CD14-positive monocyte (primary cell): Measurements from ENCODE around the gene SACM1L. TPM values are rescaled to one million over a fixed set of nuclear protein-coding genes. Genes with fewer than 3 reads are reported as not detected.

Experiments
- DNase-seq, 3 donors: peaks; one replicate each; pipeline ENCODE4 v3.0.0-alpha.2; 2011 to 2022
- H2AFZ ChIP-seq: 2 replicates; pipeline ENCODE4 v1.6.0; 2012; ENCODE audit warnings: mild to moderate bottlenecking, low read depth, low read length, inconsistent platforms; ENCODE audit not compliant: insufficient read depth, poor library complexity, severe bottlenecking
- H3K27ac ChIP-seq, 2 donors: 1 replicate in 1 of 2; 2 replicates in 1 of 2; pipeline ENCODE4 v1.5.1; 2012 to 2013; ENCODE audit warnings: low read length in 2 of 2, control low read depth in 1 of 2, inconsistent platforms in 1 of 2, low read depth in 1 of 2, mild to moderate bottlenecking in 1 of 2
- H3K27me3 ChIP-seq, 2 donors: one replicate each; pipeline versions ENCODE4 v1.6.0 to v1.6.1; 2011 to 2013; ENCODE audit warnings: low read length in 2 of 2; ENCODE audit not compliant: control insufficient read depth in 2 of 2, insufficient read depth in 2 of 2
- H3K36me3 ChIP-seq, 2 donors: replicated peaks in 1 of 2; 1 replicate in 1 of 2; 2 replicates in 1 of 2; pipeline versions ENCODE4 v1.5.1 to v1.6.1; 2012 to 2013; ENCODE audit warnings: low read length in 2 of 2, control low read depth in 1 of 2, inconsistent platforms in 1 of 2, mild to moderate bottlenecking in 1 of 2; ENCODE audit not compliant: insufficient read depth in 2 of 2, control insufficient read depth in 1 of 2
- H3K4me1 ChIP-seq, 2 donors: 1 replicate in 1 of 2; 2 replicates in 1 of 2; pipeline versions ENCODE4 v1.5.1 to v1.6.1; 2012 to 2013; ENCODE audit warnings: low read length in 2 of 2, control low read depth in 1 of 2, inconsistent platforms in 1 of 2, mild to moderate bottlenecking in 1 of 2, moderate library complexity in 1 of 2; ENCODE audit not compliant: insufficient read depth in 2 of 2, control insufficient read depth in 1 of 2
- H3K4me2 ChIP-seq: replicated peaks from 2 replicates; pipeline ENCODE3; 2012; ENCODE audit warnings: low read length, moderate library complexity, mild to moderate bottlenecking; ENCODE audit not compliant: poor library complexity, severe bottlenecking; ENCODE audit errors: extremely low read depth
- H3K4me3 ChIP-seq, 3 experiments: fragments of 200-600 bp in 1 of 3; sonication (generic) in 1 of 3; replicated peaks in 1 of 3; 1 replicate in 2 of 3; 2 replicates in 1 of 3; pipeline ENCODE4 v1.5.1; 2011 to 2013; ENCODE audit warnings: low read length in 3 of 3, mild to moderate bottlenecking in 3 of 3, control low read depth in 2 of 3, low read depth in 2 of 3, inconsistent platforms in 1 of 3, moderate library complexity in 1 of 3
- H3K79me2 ChIP-seq: 2 replicates; pipeline ENCODE4 v1.6.0; 2012; ENCODE audit warnings: mild to moderate bottlenecking, control low read depth, inconsistent platforms, low read length, moderate library complexity; ENCODE audit not compliant: insufficient read depth
- H3K9ac ChIP-seq: 2 replicates; pipeline ENCODE4 v1.6.0; 2017; ENCODE audit warnings: low read length, mild to moderate bottlenecking; ENCODE audit not compliant: insufficient read depth, poor library complexity, severe bottlenecking
- H3K9me3 ChIP-seq, 2 donors: replicated peaks in 1 of 2; 1 replicate in 1 of 2; 2 replicates in 1 of 2; pipeline versions ENCODE4 v1.5.1 to v1.6.1; 2012 to 2013; ENCODE audit warnings: low read length in 2 of 2, control low read depth in 1 of 2; ENCODE audit not compliant: control insufficient read depth in 1 of 2, insufficient read depth in 1 of 2
- H4K20me1 ChIP-seq: 2 replicates; pipeline ENCODE4 v1.6.0; 2012; ENCODE audit warnings: mild to moderate bottlenecking, low read length, control low read depth, moderate library complexity; ENCODE audit not compliant: insufficient read depth
- H3K27ac Mint-ChIP-seq, 7 donors: one replicate each; pipeline ENCODE4 v1.8.0; 2020; ENCODE audit warnings: mild to moderate bottlenecking in 7 of 7, mixed read lengths in 7 of 7, moderate library complexity in 6 of 7, inconsistent platforms in 2 of 7
- H3K27me3 Mint-ChIP-seq, 3 donors: one replicate each; pipeline ENCODE4 v1.8.0; 2021 to 2022; ENCODE audit warnings: low read depth in 3 of 3, mild to moderate bottlenecking in 3 of 3, mixed read lengths in 3 of 3, moderate library complexity in 3 of 3, inconsistent platforms in 1 of 3
- H3K36me3 Mint-ChIP-seq, 2 donors: one replicate each; pipeline ENCODE4 v1.8.0; 2020; ENCODE audit warnings: mixed read lengths in 2 of 2, inconsistent platforms in 1 of 2, mild to moderate bottlenecking in 1 of 2
- H3K4me1 Mint-ChIP-seq: one replicate; pipeline ENCODE4 v1.8.0; 2020; ENCODE audit warnings: mild to moderate bottlenecking, mixed read lengths
- H3K4me3 Mint-ChIP-seq, 2 donors: one replicate each; pipeline ENCODE4 v1.8.0; 2020; ENCODE audit warnings: mild to moderate bottlenecking in 2 of 2, mixed read lengths in 2 of 2, moderate library complexity in 1 of 2
- H3K9me3 Mint-ChIP-seq, 7 donors: one replicate each; pipeline ENCODE4 v1.8.0; 2020 to 2022; ENCODE audit warnings: mixed read lengths in 7 of 7, mild to moderate bottlenecking in 6 of 7, moderate library complexity in 6 of 7, inconsistent platforms in 2 of 7
- CTCF ChIP-seq: fragments of 200-600 bp; IDR thresholded peaks from one replicate; pipeline ENCODE4 v1.8.0; 2022; ENCODE audit warnings: antibody characterized with exemption, mild to moderate bottlenecking
- WGBS: methylation state at CpG from one replicate; pipeline ENCODE4 v1.1.5; 2013; ENCODE audit warnings: missing lambda C conversion rate; ENCODE audit not compliant: insufficient coverage; 5-methylcytosine and 5-hydroxymethylcytosine counted together
- intact Hi-C, 2 donors: fragments of 100-400 bp; cut with micrococcal nuclease; formaldehyde crosslinking; loops; one replicate each; pipeline versions ENCODE4 v1.15.0 to v1.15.1; 2023
- polyA plus RNA-seq, 3 donors: library from polyadenylated mRNA; depleted of rRNA in 1 of 3; unstranded in 2 of 3; stranded (reverse) in 1 of 3; fragments of 300-500 nt in 2 of 3; fragments of >200 nt in 1 of 3; fragmentation: Illumina TruSeq in 2 of 3; gene quantifications; 1 replicate in 2 of 3; 2 replicates in 1 of 3; pipeline ENCODE4 v1.2.3, GENCODE V29; 2012 to 2021

Gene SACM1L
- polyA plus RNA-seq, 3 donors, result 14.6 to 25.7 (median 21.5) TPM

- Mint-ChIP-seq H3K9me3 (peaks cover 0 to 1% (median 0%) of the 10 kb centered on the region in 7 donors), H3K27me3 (peaks cover 0 to 6% (median 0%) of the 10 kb centered on the region in 3 donors), H3K36me3 (peaks cover 37 to 49% of the 10 kb centered on the region in 2 donors), H3K27ac (peak overlapping the region; percentile 78 to 99 (median 90)), H3K4me1 (peaks cover 68% of the 10 kb centered on the region), H3K4me3 (no peak overlapping the region)
- no peak for TF ChIP-seq CTCF
- no peak overlapping the region for H3K9ac ChIP-seq
- no peak for DNase-seq
- H3K4me3 ChIP-seq, result no peak overlapping the region
- WGBS, result 47% methylated on average over 3 of the region's 5 CpGs
- H3K27me3 ChIP-seq, result no peaks in the 10 kb centered on the region
- intact Hi-C loops, result loop anchor here in 1 of 2 donors (5.0 kb wide), 2 partner anchors 47 to 97 kb away; no protein-coding TSS in a partner anchor
- H3K9me3 ChIP-seq, result no peaks in the 10 kb centered on the region
- H3K36me3 ChIP-seq, result peaks cover 5% of the 10 kb centered on the region in 2 donors
- H3K4me2 ChIP-seq, result no peak overlapping the region
- H3K79me2 ChIP-seq, result peaks cover 85% of the 10 kb centered on the region
- H4K20me1 ChIP-seq, result peaks cover 66% of the 10 kb centered on the region
- H3K27ac ChIP-seq, result peak overlapping the region in 1 of 2 donors; percentile 97
- H3K4me1 ChIP-seq, result peaks cover 64 to 73% of the 10 kb centered on the region in 2 donors
- H2AFZ ChIP-seq, result no peak overlapping the region
Measured at GRCh38 chr3:45644791-45645201, 44.4 kb upstream of the SACM1L start.

DNA sequence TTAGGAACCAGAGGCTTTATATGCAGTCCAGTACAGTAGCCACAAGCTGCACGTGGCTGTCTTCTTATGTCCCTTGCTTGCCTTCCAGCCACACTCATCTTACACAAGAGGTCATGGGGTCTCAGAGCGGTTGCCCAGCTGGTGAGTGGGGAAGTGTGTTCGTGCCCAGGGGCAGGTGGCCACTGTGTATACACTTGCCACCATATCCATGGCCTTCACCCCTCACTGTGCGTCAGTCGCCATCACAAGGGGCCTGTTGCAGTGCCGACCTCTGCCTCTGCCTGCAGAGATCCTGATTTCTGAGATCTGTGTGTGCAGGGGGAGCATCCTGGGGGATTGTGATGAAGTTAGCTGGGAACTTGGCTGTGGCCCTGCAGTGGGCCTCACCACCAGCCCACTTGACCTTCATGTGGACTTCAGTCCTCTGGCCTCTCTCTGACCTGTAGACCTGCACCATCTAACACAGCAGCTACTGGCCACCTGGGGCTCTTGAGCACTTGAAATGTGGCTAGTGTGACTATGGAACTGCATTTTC, 43.1 kb upstream of the SACM1L start:
- WGBS, result no CpG with 5 or more reads among the region's 6 CpGs
- intact Hi-C loops, result loop anchor here (1.0 to 5.0 kb wide), 2 partner anchors 10 to 49 kb away; no protein-coding TSS in a partner anchor

More for the DNA sequence above, 43.1 kb upstream of the SACM1L start:
- Histone ChIP-seq H4K20me1 (peaks cover 53% of the 10 kb centered on the region), H3K4me3 (no peak overlapping the region), H2AFZ (no peak overlapping the region), H3K9ac (peak overlapping the region; percentile 62), H3K4me2 (no peak overlapping the region), H3K79me2 (peaks cover 81% of the 10 kb centered on the region), H3K9me3 (no peaks in the 10 kb centered on the region), H3K36me3 (peaks cover 5% of the 10 kb centered on the region in 2 donors), H3K4me1 (peaks cover 53 to 63% of the 10 kb centered on the region in 2 donors), H3K27ac (peak overlapping the region; percentile 95 to 97), H3K27me3 (no peaks in the 10 kb centered on the region)
- Mint-ChIP-seq H3K9me3 (peaks cover 0 to 2% (median 0%) of the 10 kb centered on the region in 7 donors), H3K27me3 (peaks cover 0 to 6% (median 0%) of the 10 kb centered on the region in 3 donors), H3K36me3 (peaks cover 44 to 46% of the 10 kb centered on the region in 2 donors), H3K4me3 (peak overlapping the region in 1 of 2 donors; percentile 61), H3K27ac (peak overlapping the region; percentile 90 to 99 (median 98)), H3K4me1 (peaks cover 63% of the 10 kb centered on the region)
- DNase-seq, result peak; percentile 82 to 86 (median 84)
- no peak for TF ChIP-seq CTCF
